ENCODE results near the gene FARS2. TPM values are rescaled to one million over a fixed set of nuclear protein-coding genes. Genes with fewer than 3 reads are reported as not detected.

Gene FARS2
- total and polyA plus RNA-seq, 2 donors (not counting 3 experiments of a cell fraction or from before 2014, with no cell fraction given), result 20.2 to 20.5 TPM

DNA sequence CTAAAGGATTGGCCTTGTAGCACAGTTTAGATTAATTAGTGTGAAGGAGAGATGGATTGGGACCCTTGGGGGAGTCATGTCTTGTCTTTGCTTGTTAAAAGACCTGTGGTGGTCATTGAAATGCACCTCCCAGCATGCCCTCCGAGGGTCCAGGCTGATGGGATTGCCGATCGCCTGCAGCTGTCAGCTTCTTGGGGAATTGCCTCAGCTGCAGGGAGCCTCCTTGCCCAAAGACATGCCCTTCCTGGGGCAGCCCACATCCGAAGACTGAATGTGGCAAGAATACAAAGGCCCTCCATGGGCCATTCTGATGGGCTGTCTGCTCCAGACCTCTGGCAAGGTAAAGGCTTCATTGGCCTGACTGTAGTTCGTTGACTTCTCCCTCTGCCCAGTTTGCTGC, 150.7 kb downstream of the FARS2 start:
- H3K4me2 ChIP-seq (ENCODE audit: insufficient read depth, low read length), result no peak overlapping the region
- H3K36me3 ChIP-seq (ENCODE audit: control insufficient read depth in 2 of 2, extremely low read depth in 1 of 2, insufficient read depth in 2 of 2, low read length in 2 of 2), result no peaks in the 10 kb centered on the region
- no TSS peak for BruUV-seq (replicated peaks)
- H3K4me1 ChIP-seq (ENCODE audit: control insufficient read depth, extremely low read depth, insufficient read depth, low read length), result no peaks in the 10 kb centered on the region
- no peak overlapping the region for H3K9ac ChIP-seq (replicated peaks; ENCODE audit: extremely low read depth, insufficient read depth, low read length)
- H3K79me2 ChIP-seq (ENCODE audit: control insufficient read depth, insufficient read depth, low read length), result no peaks in the 10 kb centered on the region
- intact Hi-C loops (cut with micrococcal nuclease), result no loop called here
- ChIA-PET POLR2A (no interaction called here), CTCF (interaction anchor here (0.7 kb wide), 1 partner anchor 11 kb away, joined by 3 read pairs; no protein-coding TSS in a partner anchor)
- FAIRE-seq (no peak), DNase-seq (ENCODE audit: low read depth, low spot score) (no peak)
- H3K4me3 ChIP-seq (replicated peaks in 1 of 3; ENCODE audit: insufficient read depth in 1 of 3, low read depth in 1 of 3, low read length in 3 of 3), result no peak overlapping the region
- TF ChIP-seq GATA2 (IDR thresholded peaks at IDR 0.05; ENCODE audit: insufficient read depth, insufficient read length, low read depth, low read length) (no peak), FOS (IDR thresholded peaks at IDR 0.05; ENCODE audit: borderline replicate concordance, insufficient read depth, low read length) (no peak), POLR2A (IDR thresholded peaks at IDR 0.05; ENCODE audit: low read depth, low read length) (no peak)
- TF ChIP-seq, protein P1, sequence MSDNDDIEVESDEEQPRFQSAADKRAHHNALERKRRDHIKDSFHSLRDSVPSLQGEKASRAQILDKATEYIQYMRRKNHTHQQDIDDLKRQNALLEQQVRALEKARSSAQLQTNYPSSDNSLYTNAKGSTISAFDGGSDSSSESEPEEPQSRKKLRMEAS (IDR thresholded peaks at IDR 0.05; ENCODE audit: insufficient read depth, insufficient read length), result no peak
- H2AFZ ChIP-seq (ENCODE audit: low read depth, low read length), result no peak overlapping the region
- H4K20me1 ChIP-seq (replicated peaks; ENCODE audit: control insufficient read depth, extremely low read depth, insufficient read depth, low read length), result no peaks in the 10 kb centered on the region
- no peak overlapping the region for H3K27ac ChIP-seq (ENCODE audit: insufficient read depth, low read depth, low read length)
- H3K27me3 ChIP-seq (ENCODE audit: control insufficient read depth in 2 of 2, insufficient read depth in 2 of 2, low read length in 2 of 2), result no peaks in the 10 kb centered on the region
- no peaks in the 10 kb centered on the region for H3K9me1 ChIP-seq (replicated peaks; ENCODE audit: control insufficient read depth, extremely low read depth, insufficient read depth, low read length)
- H3K9me3 ChIP-seq (replicated peaks; ENCODE audit: control insufficient read depth, insufficient read depth, low read length), result no peaks in the 10 kb centered on the region
- dilution Hi-C loops (cut with MboI; ENCODE audit: extremely low pct_ligation_motif_present, low sequenced_read_pairs), result no loop called here

DNA sequence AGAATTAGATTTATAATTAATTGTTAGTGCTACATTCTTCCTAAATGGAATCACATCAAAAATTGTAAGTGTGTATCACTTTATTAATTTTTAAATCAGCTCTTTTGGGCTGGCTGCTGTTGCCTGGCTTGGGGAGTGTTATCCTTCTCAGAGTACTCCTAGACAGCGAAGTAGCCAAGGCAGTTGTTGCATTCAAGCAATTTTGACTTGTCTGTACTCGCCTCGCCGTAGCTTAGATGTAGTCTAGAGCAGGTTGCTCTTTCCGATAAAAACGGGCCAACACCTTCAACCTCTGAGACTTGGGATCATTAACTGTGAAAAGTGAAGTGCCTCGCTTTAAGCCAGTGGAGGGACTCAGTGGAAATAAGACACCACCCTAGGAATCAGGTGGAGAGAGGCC, 151.3 kb downstream of the FARS2 start:
- H3K9ac ChIP-seq (replicated peaks; ENCODE audit: extremely low read depth, insufficient read depth, low read length), result no peak overlapping the region
- no peaks in the 10 kb centered on the region for H3K36me3 ChIP-seq (ENCODE audit: control insufficient read depth in 2 of 2, extremely low read depth in 1 of 2, insufficient read depth in 2 of 2, low read length in 2 of 2)
- BruUV-seq (replicated peaks), result no TSS peak
- no peaks in the 10 kb centered on the region for H3K27me3 ChIP-seq (ENCODE audit: control insufficient read depth in 2 of 2, insufficient read depth in 2 of 2, low read length in 2 of 2)
- ChIA-PET POLR2A (no interaction called here), CTCF (interaction anchor here (0.7 to 2.2 kb wide), 2 partner anchors 10 to 1134 kb away, joined by 3 to 7 read pairs; no protein-coding TSS in a partner anchor)
- H2AFZ ChIP-seq (ENCODE audit: low read depth, low read length), result no peak overlapping the region
- no peaks in the 10 kb centered on the region for H3K79me2 ChIP-seq (ENCODE audit: control insufficient read depth, insufficient read depth, low read length)
- no peak overlapping the region for H3K4me2 ChIP-seq (ENCODE audit: insufficient read depth, low read length)
- no peaks in the 10 kb centered on the region for H3K9me3 ChIP-seq (replicated peaks; ENCODE audit: control insufficient read depth, insufficient read depth, low read length)
- FAIRE-seq (no peak), DNase-seq (ENCODE audit: low read depth, low spot score) (no peak)
- H3K4me3 ChIP-seq (replicated peaks in 1 of 3; ENCODE audit: insufficient read depth in 1 of 3, low read depth in 1 of 3, low read length in 3 of 3), result no peak overlapping the region
- dilution Hi-C loops (cut with MboI; ENCODE audit: extremely low pct_ligation_motif_present, low sequenced_read_pairs), result no loop called here
- no peaks in the 10 kb centered on the region for H4K20me1 ChIP-seq (replicated peaks; ENCODE audit: control insufficient read depth, extremely low read depth, insufficient read depth, low read length)
- H3K27ac ChIP-seq (ENCODE audit: insufficient read depth, low read depth, low read length), result no peak overlapping the region
- no peak for TF ChIP-seq FOS (IDR thresholded peaks at IDR 0.05; ENCODE audit: borderline replicate concordance, insufficient read depth, low read length)
- no peaks in the 10 kb centered on the region for H3K9me1 ChIP-seq (replicated peaks; ENCODE audit: control insufficient read depth, extremely low read depth, insufficient read depth, low read length)
- intact Hi-C loops (cut with micrococcal nuclease), result no loop called here
- no peaks in the 10 kb centered on the region for H3K4me1 ChIP-seq (ENCODE audit: control insufficient read depth, extremely low read depth, insufficient read depth, low read length)
